AML-193 (cell line): ENCODE data around the gene BCL3.
"Not testable (repeated sequence)": the region's sequence is repeated elsewhere in the genome, so short reads cannot be mapped to it uniquely, and the experiment has no call there.

Experiments used
- DNase-seq, 2 experiments: peaks; one replicate each; lab custom pipeline; 2025; lab: John Stamatoyannopoulos, UW

The BCL3 gene

DNA sequence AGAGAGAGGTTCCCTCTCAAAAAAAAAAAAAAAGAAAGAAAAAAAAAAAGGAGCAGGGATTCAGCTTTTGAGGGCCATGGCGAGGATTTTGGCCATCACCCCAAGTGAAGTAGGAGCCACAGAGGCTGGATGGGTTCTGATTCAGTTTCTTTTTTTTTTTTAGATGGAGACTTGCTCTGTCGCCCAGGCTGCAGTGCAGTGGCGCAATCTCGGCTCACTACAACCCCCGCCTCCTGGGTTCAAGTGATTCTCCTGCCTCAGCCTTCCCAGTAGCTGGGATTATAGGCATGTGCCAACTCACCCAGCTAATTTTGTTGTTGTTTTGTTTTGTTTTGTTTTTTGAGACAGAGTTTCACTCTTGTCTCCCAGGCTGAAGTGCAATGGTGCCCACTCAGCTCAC lies 27.1 kb upstream of the BCL3 start:
- DNase-seq: not testable (repeated sequence)

- DNase-seq: peak; percentile 43 to 50
Measured at GRCh38 chr19:44722131-44723121, 26.1 kb upstream of the BCL3 start.

DNA sequence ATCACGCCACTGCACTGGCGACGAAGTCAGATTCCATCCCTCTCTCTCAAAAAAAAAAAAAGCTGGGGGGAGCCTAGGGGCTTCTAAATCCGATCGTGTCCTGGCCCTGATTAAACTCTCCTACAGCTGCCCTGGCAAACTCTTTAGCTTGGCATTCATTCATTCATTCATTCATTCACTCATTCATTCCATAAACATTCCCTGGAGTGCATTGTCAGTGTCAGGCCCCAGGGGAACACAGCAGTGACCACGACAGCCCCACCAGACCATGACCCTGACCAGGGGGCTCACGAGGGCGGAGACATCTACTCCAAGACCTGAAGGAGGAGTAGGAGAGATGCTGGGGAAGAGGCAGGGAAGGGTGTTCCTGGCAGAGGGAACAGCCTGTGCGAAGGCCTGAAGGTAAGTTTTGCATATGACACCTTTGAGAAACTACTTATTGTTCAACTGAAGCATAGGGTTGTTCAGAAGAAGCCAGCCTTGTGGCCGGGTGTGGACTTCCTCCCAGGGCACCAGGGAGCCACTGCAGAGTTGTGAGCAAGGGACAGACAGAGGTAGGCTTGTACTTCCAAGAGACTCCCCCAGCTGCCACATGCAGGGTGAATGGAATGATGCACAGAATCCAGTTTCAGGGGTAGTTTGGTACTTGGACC lies 25.1 kb upstream of the BCL3 start:
- DNase-seq: peak; percentile 57 to 76

DNA sequence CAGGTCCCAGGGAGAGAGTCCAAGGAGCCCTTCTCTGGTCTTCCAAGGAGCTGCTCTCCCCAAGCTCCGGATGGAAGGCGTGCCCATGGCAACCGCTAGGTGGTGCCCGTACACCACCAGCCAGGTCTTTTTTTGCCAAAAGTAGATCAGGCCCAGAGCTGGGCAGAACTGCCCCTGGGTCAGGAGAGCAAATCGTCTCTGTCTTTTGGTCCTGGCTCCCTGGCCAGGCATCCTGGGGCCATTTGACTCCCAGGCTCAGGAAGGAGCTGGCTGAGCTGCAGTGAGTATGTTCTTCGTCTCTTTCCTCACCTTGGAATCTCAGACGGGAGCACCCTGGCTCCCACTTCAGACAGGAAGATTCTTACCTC lies 24.6 kb upstream of the BCL3 start:
- DNase-seq: peak; percentile 60 to 76

GRCh38 chr19:44725251-44725650 lies 23.3 kb upstream of the BCL3 start:
- no peak for DNase-seq

GRCh38 chr19:44725684-44726083 lies 22.8 kb upstream of the BCL3 start:
- DNase-seq: no peak

- DNase-seq: no peak
Measured at GRCh38 chr19:44726465-44726864, 22.0 kb upstream of the BCL3 start.

GRCh38 chr19:44728178-44728577 lies 20.3 kb upstream of the BCL3 start:
- no peak for DNase-seq

DNA sequence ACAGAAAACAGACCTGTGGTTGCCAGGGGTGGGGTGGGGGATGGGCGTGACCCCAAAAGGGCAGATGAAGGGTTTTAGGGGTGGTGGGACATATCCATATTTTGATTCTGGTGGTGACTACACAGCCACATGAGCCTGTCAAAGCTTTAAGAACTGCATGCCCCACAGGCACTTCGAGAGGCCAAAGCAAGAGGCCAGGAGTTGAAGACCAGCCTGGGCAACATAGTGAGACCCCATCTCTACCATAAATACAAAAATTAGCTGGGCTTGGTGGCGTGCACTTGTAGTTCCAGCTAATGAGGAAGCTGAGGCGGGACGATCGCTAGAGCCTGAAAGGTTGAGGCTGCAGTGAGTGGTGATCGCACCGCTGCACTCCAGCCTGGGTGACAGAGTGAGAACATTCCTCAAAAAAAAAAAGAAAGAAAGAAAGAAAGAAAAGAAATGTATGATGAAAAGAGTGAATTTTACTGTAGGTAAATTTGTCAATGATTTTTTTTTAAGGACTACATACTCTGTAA lies 18.9 kb upstream of the BCL3 start:
- DNase-seq: no peak

DNA sequence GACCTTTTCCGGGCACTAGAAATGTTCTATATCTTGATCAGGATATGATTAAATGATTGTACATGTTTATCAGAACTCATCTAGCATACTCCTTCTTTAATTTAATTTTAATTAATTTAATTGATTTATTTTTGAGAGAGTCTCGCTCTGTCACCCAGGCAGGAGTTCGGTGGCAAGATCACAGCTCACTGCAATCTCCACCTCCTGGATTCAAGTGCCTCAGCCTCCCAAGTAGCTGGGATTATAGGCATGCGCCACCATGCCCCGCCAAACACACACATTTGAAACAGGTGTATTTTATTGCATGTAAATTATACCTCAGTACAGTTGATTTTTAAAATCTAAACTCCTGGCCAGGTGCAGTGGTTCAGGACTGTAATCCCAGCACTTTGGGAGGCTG lies 17.4 kb upstream of the BCL3 start:
- no peak for DNase-seq

- no peak for DNase-seq
Measured at GRCh38 chr19:44731622-44732021, 16.9 kb upstream of the BCL3 start.

DNA sequence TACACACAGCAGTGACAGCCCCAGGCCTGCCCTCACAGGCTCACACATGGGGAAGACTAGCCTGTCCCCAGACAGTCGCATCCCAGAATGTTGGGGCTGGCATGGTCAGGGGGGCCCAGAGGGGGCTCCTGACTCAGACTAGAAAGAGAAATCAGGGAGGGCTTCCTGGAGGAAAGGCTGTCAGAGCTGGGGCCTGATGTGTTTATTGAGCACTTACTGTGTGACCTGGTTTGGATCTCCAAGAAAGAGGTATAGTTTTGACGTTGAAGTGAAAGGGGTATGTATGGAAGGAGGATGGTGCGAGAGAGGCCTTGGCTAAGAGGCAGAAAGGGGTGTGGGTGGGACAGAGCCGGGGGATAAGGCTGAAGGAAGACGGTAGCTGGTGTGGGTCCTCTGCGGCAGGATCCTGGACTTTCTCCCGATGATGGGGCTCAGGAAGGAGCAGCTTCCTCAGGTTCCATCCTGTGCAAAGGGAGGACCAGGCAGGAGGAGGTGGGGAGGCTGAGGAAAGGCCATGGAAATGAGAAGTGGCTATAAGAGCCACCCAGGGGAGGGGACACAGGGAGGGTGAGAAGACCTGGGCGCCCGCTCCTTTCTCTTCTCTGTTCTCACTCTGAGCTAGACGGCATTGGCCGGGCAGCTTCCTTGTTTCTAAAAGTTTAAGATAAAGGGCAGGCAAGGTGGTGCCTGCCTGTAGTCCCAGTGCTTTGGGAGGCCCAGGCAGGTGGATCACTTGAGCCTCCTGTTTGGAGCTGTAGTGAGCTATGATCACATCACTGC lies 16.1 kb upstream of the BCL3 start:
- DNase-seq: no peak

- DNase-seq: no peak
Measured at GRCh38 chr19:44734357-44734756, 14.2 kb upstream of the BCL3 start.

- DNase-seq: no peak
Measured at GRCh38 chr19:44735011-44735410, 13.5 kb upstream of the BCL3 start.

- no peak for DNase-seq
Measured at GRCh38 chr19:44737238-44738071, 11.1 kb upstream of the BCL3 start.

- DNase-seq: no peak
Measured at GRCh38 chr19:44738136-44738535, 10.4 kb upstream of the BCL3 start.

- DNase-seq: no peak
Measured at GRCh38 chr19:44738603-44739558, 9.6 kb upstream of the BCL3 start.

DNA sequence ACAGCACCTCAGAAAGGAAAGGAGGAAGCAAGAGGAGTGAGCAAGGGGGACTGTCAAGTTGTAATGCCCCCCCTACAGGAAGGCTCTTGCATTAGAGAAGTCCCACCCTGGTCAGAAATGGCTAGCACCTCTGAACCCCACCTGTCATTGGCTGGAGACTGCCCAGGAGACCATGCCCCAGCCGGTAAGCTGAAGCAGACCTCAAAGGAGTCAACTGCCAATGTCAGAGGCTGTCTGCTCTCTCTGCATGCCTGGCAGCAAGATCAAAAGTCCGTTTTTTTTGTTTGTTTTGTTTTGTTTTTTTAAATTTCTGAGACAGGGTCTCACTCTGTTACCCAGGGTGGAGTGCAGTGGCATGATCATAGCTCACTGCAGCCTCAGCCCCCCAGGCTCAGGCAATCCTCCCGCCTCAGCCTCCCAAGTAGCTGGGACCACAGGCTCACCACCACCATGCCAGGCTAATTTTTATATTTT lies 8.1 kb upstream of the BCL3 start:
- DNase-seq: no peak

- no peak for DNase-seq
Measured at GRCh38 chr19:44741258-44741731, 7.2 kb upstream of the BCL3 start.

DNA sequence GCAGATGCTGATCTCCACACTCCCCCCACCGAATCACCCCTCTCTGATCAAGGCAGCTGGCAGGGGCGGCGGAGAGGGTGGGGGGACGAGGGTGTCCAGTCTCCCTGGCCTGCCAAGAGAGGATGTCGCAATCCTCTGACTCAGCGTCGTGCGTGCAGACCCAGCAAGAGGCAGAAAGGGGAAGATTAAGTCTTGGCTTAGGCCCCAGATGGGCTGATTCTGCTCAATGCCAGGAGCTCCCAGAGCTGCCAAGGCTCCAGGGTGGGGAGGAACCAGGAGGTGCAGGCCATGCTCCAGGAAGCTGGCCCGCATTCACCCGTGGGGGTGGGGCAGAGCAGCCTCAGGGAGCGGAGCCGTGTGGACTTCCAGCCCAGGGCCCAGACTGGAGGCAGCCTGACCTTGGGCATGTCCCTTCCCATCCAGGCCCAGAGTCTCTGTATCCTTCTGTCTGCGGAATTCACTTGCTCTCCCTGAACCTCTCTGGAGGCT lies 6.6 kb upstream of the BCL3 start:
- peak; percentile 94 to 96 for DNase-seq
